GM12878 (cell line): ENCODE results near the gene OR5AS1. TPM values are rescaled to one million over a fixed set of nuclear protein-coding genes. Genes with fewer than 3 reads are reported as not detected.

Experiments used
- ATAC-seq: fragments of 200-7000 bp; cut with Tn5 transposase; 3 replicates; pipeline ENCODE4 v1.9.1; 2020; ENCODE audit warnings: mild to moderate bottlenecking, moderate library complexity
- Bru-seq: library from RNA; stranded (reverse); fragments of 400-500 nt; gene quantifications from one replicate; lab custom pipeline; 2021; lab: Mats Ljungman, UMichigan
- BruChase-seq, 2 experiments: library from RNA; stranded (reverse); fragments of 400-500 nt; gene quantifications; one replicate each; lab custom pipeline; 2021; lab: Mats Ljungman, UMichigan
- BruUV-seq: library from RNA; stranded (reverse); fragments of 400-500 nt; replicated peaks from 2 replicates; lab custom pipeline; 2021; lab: Mats Ljungman, UMichigan
- CTCF ChIA-PET: fragments of 300-600 bp; sonication (Branson Sonifier 250); formaldehyde crosslinking; extraction: SDS; loops from one replicate; lab custom pipeline; 2021; ENCODE audit warnings: inconsistent platforms; lab: Yijun Ruan, JAX
- POLR2A ChIA-PET: fragments of 350-600 bp; formaldehyde crosslinking; extraction: SDS; loops from one replicate; lab custom pipeline; 2021; ENCODE audit warnings: inconsistent platforms; lab: Charles Lee
- RAD21 ChIA-PET: fragments of 300-600 bp; sonication (Branson Sonifier 250); formaldehyde crosslinking; loops from one replicate; lab custom pipeline; 2023; ENCODE audit warnings: antibody characterized with exemption; ENCODE audit not compliant: unreplicated experiment; lab: Charles Lee
- SMC1A ChIA-PET: fragments of 300-600 bp; sonication (Branson Sonifier 250); formaldehyde crosslinking; loops from one replicate; lab custom pipeline; 2023; ENCODE audit not compliant: unreplicated experiment, uncharacterized antibody; lab: Charles Lee
- DNase-seq: peaks from one replicate; pipeline ENCODE4 v3.0.0-alpha.2; 2011; ENCODE audit warnings: low read depth, low spot score
- FAIRE-seq: peaks from 3 replicates; lab custom pipeline; 2011; peaks lifted over from hg19 to GRCh38; lab: Jason Lieb, UNC
- H2AFZ ChIP-seq: 2 replicates; pipeline ENCODE4 v1.6.0; 2011; ENCODE audit warnings: low read depth, low read length, control low read depth; ENCODE audit not compliant: control insufficient read depth
- H3K27ac ChIP-seq: 2 replicates; pipeline ENCODE4 v1.5.1; 2011; ENCODE audit warnings: control low read depth; ENCODE audit not compliant: control insufficient read depth, insufficient read depth
- H3K27me3 ChIP-seq, 2 experiments: replicated peaks in 1 of 2; 2 replicates each; pipeline versions ENCODE4 v1.6.0 to v1.6.1; 2011; ENCODE audit warnings: low read length in 1 of 2; ENCODE audit not compliant: control insufficient read depth in 2 of 2, insufficient read depth in 2 of 2
- H3K36me3 ChIP-seq, 2 experiments: 2 replicates each; pipeline ENCODE4 v1.5.1; 2011; ENCODE audit warnings: low read length in 1 of 2; ENCODE audit not compliant: control insufficient read depth in 2 of 2, insufficient read depth in 2 of 2
- H3K4me1 ChIP-seq: 2 replicates; pipeline ENCODE4 v1.6.1; 2011; ENCODE audit warnings: mild to moderate bottlenecking, low read length, moderate library complexity, mixed read lengths; ENCODE audit not compliant: control insufficient read depth, insufficient read depth
- H3K4me2 ChIP-seq: 2 replicates; pipeline ENCODE4 v1.6.0; 2011; ENCODE audit warnings: control low read depth; ENCODE audit not compliant: control insufficient read depth, insufficient read depth
- H3K4me3 ChIP-seq: fragments of 200-600 bp; sonication (generic); 2 replicates; pipeline ENCODE4 v1.5.1; 2016
- H3K79me2 ChIP-seq: 2 replicates; pipeline ENCODE4 v1.6.0; 2011; ENCODE audit warnings: low read length; ENCODE audit not compliant: control insufficient read depth, insufficient read depth
- H3K9ac ChIP-seq: 2 replicates; pipeline ENCODE4 v1.8.0; 2011; ENCODE audit warnings: low read length, control low read depth, mixed read lengths; ENCODE audit not compliant: control insufficient read depth, insufficient read depth
- H3K9me3 ChIP-seq: replicated peaks from 3 replicates; pipeline ENCODE4 v1.5.1; 2011; ENCODE audit warnings: mild to moderate bottlenecking, low read length; ENCODE audit not compliant: control insufficient read depth, insufficient read depth
- H4K20me1 ChIP-seq: 2 replicates; pipeline ENCODE4 v1.6.0; 2011; ENCODE audit not compliant: control insufficient read depth, insufficient read depth
- BCL11A ChIP-seq: IDR thresholded peaks from 2 replicates; pipeline ENCODE4 v1.6.1; 2011; ENCODE audit warnings: low read depth, low read length
- BCL3 ChIP-seq: IDR thresholded peaks from 2 replicates; pipeline ENCODE4 v1.6.1; 2011; ENCODE audit warnings: borderline replicate concordance, low read depth, mild to moderate bottlenecking, moderate library complexity, low read length; ENCODE audit not compliant: insufficient read depth, poor library complexity, severe bottlenecking
- CTCF ChIP-seq, 3 experiments: IDR thresholded peaks in 2 of 3; conservative IDR thresholded peaks in 1 of 3; 2 replicates each; pipeline ENCODE4 v1.5.1; 2011; ENCODE audit warnings: low read depth in 3 of 3, low read length in 3 of 3, mild to moderate bottlenecking in 3 of 3, control low read depth in 2 of 3, moderate library complexity in 2 of 3, inconsistent platforms in 1 of 3, mixed read lengths in 1 of 3; ENCODE audit not compliant: control insufficient read depth in 2 of 3, insufficient read depth in 1 of 3; ENCODE audit errors: extremely low read depth in 1 of 3
- NR2C2 ChIP-seq: IDR thresholded peaks from 2 replicates; pipeline ENCODE4 v1.6.1; 2011; ENCODE audit warnings: borderline replicate concordance, low read depth; ENCODE audit not compliant: control insufficient read depth, insufficient read length
- NR2F1 ChIP-seq: fragments of 450-650 bp; conservative IDR thresholded peaks from 2 replicates; pipeline ENCODE4 v1.6.1; 2017; ENCODE audit warnings: mild to moderate bottlenecking
- NRF1 ChIP-seq: conservative IDR thresholded peaks from 2 replicates; pipeline ENCODE4 v1.6.1; 2011; ENCODE audit warnings: mild to moderate bottlenecking, low read depth, low read length, improper control_type of control experiment
- STAT1 ChIP-seq: fragments of 450-650 bp; conservative IDR thresholded peaks from 2 replicates; pipeline ENCODE4 v1.6.1; 2014; ENCODE audit warnings: antibody characterized with exemption, mild to moderate bottlenecking
- ZNF384 ChIP-seq: IDR thresholded peaks from 2 replicates; pipeline ENCODE4 v1.6.1; 2012; ENCODE audit warnings: low read depth, mild to moderate bottlenecking, low read length, improper control_type of control experiment, borderline replicate concordance
- WGBS: methylation state at CpG from one replicate; pipeline ENCODE4 v1.1.6; 2016; ENCODE audit warnings: low lambda C conversion rate; ENCODE audit not compliant: insufficient replicate concordance, insufficient coverage; ENCODE audit errors: missing lambda C conversion rate; 5-methylcytosine and 5-hydroxymethylcytosine counted together
- in situ Hi-C: fragments of 300-500 bp; cut with MboI; formaldehyde crosslinking; loops from 9 replicates; pipeline ENCODE4 v1.14.3; 2018; ENCODE audit warnings: mixed read lengths
- intact Hi-C: fragments of 100-400 bp; cut with micrococcal nuclease; formaldehyde crosslinking; loops from one replicate; pipeline ENCODE4 v1.14.2; 2022; ENCODE audit not compliant: unreplicated experiment
- long read RNA-seq, 2 experiments: library from polyadenylated mRNA; unstranded; transcript quantifications; one replicate each; pipeline ENCODE4 v2.0.0, GENCODE V29; 2019 to 2020
- polyA minus RNA-seq, 3 experiments: library from RNA; depleted of rRNA, polyadenylated mRNA; stranded (reverse); fragments of >200 nt; gene quantifications; 2 replicates each; pipeline ENCODE4 v1.2.3, GENCODE V29; 2011
- polyA plus RNA-seq, 11 experiments: library from polyadenylated mRNA; depleted of rRNA in 4 of 11; unstranded in 6 of 11; stranded (reverse) in 5 of 11; fragments of >200 nt; fragmentation: Nextera tagmentation in 4 of 11; fragmentation: Illumina TruSeq in 1 of 11; extraction: Ambion mirVana in 4 of 11; extraction: Trizol in 1 of 11; gene quantifications; 1 replicate in 1 of 11; 2 replicates in 10 of 11; pipeline versions ENCODE4 v1.2.1 to v1.2.3, GENCODE V29; 2011 to 2016; ENCODE audit warnings: inconsistent platforms in 2 of 11, missing spikeins in 2 of 11, low read depth in 1 of 11
- total RNA-seq, 4 experiments: library from RNA; depleted of rRNA in 3 of 4; stranded (reverse); fragments of >200 nt in 3 of 4; fragmentation: Illumina TruSeq in 1 of 4; extraction: Trizol in 1 of 4; gene quantifications; 2 replicates each; pipeline versions ENCODE4 v1.2.1 to v1.2.3, GENCODE V29; 2013 to 2021

The OR5AS1 gene
- not detected in 2 replicates for total RNA-seq (2013; cell fraction: nucleolus; rRNA removed)
- not detected in 2 replicates for total RNA-seq (2014; rRNA removed)
- not detected in 2 replicates for total RNA-seq (2014; rRNA removed; fragmentation: Illumina TruSeq; extraction: Trizol)
- total RNA-seq (2021) = not detected in 2 replicates
- not detected for polyA plus RNA-seq (2011; ENCODE audit: low read depth)
- not detected in 2 replicates for polyA plus RNA-seq (2011; rRNA removed)
- polyA plus RNA-seq (2011; cell fraction: cytosol; rRNA removed) = not detected in 2 replicates
- not detected in 2 replicates for polyA plus RNA-seq (2011; cell fraction: nucleus; rRNA removed)
- polyA plus RNA-seq (2012) = not detected in 2 replicates
- polyA plus RNA-seq (2014; fragmentation: Illumina TruSeq; extraction: Trizol) = not detected in 2 replicates
- polyA plus RNA-seq (2014; fragmentation: Nextera tagmentation; extraction: Ambion mirVana) = not detected
- polyA plus RNA-seq (2014; rRNA removed) = not detected in 2 replicates
- not detected for polyA plus RNA-seq (2016; fragmentation: Nextera tagmentation; extraction: Ambion mirVana)
- polyA minus RNA-seq (2011; rRNA and poly(A)+ RNA removed) = not detected in 2 replicates
- polyA minus RNA-seq (2011; cell fraction: cytosol; rRNA and poly(A)+ RNA removed) = not detected in 2 replicates
- polyA minus RNA-seq (2011; cell fraction: nucleus; rRNA and poly(A)+ RNA removed) = not detected in 2 replicates
- not detected for Bru-seq, nascent RNA
- not detected for BruChase-seq, experiment 1, labeled RNA remaining after a 6-hour chase
- BruChase-seq, experiment 2, labeled RNA remaining after a 2-hour chase = not detected
- long read RNA-seq, experiment 1 = 0 reads
- long read RNA-seq, experiment 2 = 0 reads

- SMC1A ChIA-PET = no interaction called here
- Histone ChIP-seq H3K27me3 (no peaks in the 10 kb centered on the region), H3K9me3 (no peaks in the 10 kb centered on the region), H3K4me1 (no peaks in the 10 kb centered on the region), H3K36me3 (no peaks in the 10 kb centered on the region), H2AFZ (no peak within 1 kb of the TSS), H3K27ac (no peak within 1 kb of the TSS), H3K79me2 (no peaks in the 10 kb centered on the region), H3K9ac (no peak within 1 kb of the TSS), H4K20me1 (no peaks in the 10 kb centered on the region), H3K4me2 (no peak within 1 kb of the TSS), H3K4me3 (no peak within 1 kb of the TSS)
- CTCF ChIA-PET = no interaction called here
- DNase-seq (no peak), FAIRE-seq (no peak), ATAC-seq (no peak)
- BruUV-seq = no TSS peak
- TF ChIP-seq NRF1 (no peak), STAT1 (no peak), NR2C2 (no peak), NR2F1 (no peak)
- intact Hi-C loops (no loop called here), in situ Hi-C loops (no loop called here)
- RAD21 ChIA-PET = no interaction called here
- POLR2A ChIA-PET = no interaction called here
These were observed at the start of gene OR5AS1 for GRCh38 chr11:56027354-56027753. Gene OR5AS1 (plus strand): TSS chr11:56027654. CDS start chr11:56030419, 2,765 bp downstream.

- ChIA-PET CTCF (no interaction called here), RAD21 (no interaction called here), SMC1A (no interaction called here), POLR2A (no interaction called here)
- Histone ChIP-seq H3K4me3 (no peak within 1 kb of the TSS), H3K27ac (no peak within 1 kb of the TSS), H3K9ac (no peak within 1 kb of the TSS), H3K79me2 (no peaks in the 10 kb centered on the region), H3K36me3 (no peaks in the 10 kb centered on the region), H3K27me3 (no peaks in the 10 kb centered on the region), H3K4me1 (no peaks in the 10 kb centered on the region), H3K4me2 (no peak within 1 kb of the TSS), H4K20me1 (no peaks in the 10 kb centered on the region), H2AFZ (no peak within 1 kb of the TSS), H3K9me3 (no peaks in the 10 kb centered on the region)
- no TSS peak for BruUV-seq
- intact Hi-C loops (no loop called here), in situ Hi-C loops (no loop called here)
- 0% methylated on average over 2 of the region's 2 CpGs for WGBS
- FAIRE-seq = no peak
- DNase-seq = no peak
- no peak for ATAC-seq
- TF ChIP-seq CTCF (IDR thresholded peaks at IDR 0.05 in 2 of 3, conservative IDR thresholded peaks at IDR 0.05 in 1 of 3; ENCODE audit: control insufficient read depth in 2 of 3, extremely low read depth in 1 of 3, insufficient read depth in 1 of 3, low read depth in 3 of 3, low read length in 3 of 3) (no peak), ZNF384 (no peak), BCL3 (no peak), BCL11A (no peak)
These were observed 32.9 kb upstream of the OR5AS1 start, which contains the start of gene OR5F1 for GRCh38 chr11:55994525-55994924. Gene OR5F1 (minus strand): TSS chr11:55994625. CDS start chr11:55994625, 0 bp downstream.
